Measurements from ENCODE around the gene FBXL19. TPM values are rescaled to one million over a fixed set of nuclear protein-coding genes. Genes with fewer than 3 reads are reported as not detected.

The FBXL19 gene
- polyA plus RNA-seq, 1 experiment: 7.6 TPM

GRCh38 chr16:30956601-30957455 lies 33.5 kb downstream of the FBXL19 start:
- CTCF ChIA-PET: interaction anchor here (1.1 kb wide), 1 partner anchor 117 kb away, joined by 3 read pairs; the partner anchor contains the start of genes ZNF646 and ZNF668
- Histone ChIP-seq H3K27me3 (ENCODE audit: control insufficient read depth, insufficient read depth, low read length) (no peaks in the 10 kb centered on the region), H3K36me3 (ENCODE audit: control insufficient read depth, insufficient read depth, low read length) (peaks cover 13% of the 10 kb centered on the region), H3K4me3 (ENCODE audit: low read depth, low read length) (peak overlapping the region; percentile 84)
- DNase-seq (ENCODE audit: low read depth): no peak
- POLR2A ChIA-PET: no interaction called here
- peak; percentile 59 for TF ChIP-seq CTCF (IDR thresholded peaks at IDR 0.05; ENCODE audit: insufficient read depth, low read depth, low read length)

GRCh38 chr16:30957456-30958174 lies 34.2 kb downstream of the FBXL19 start, which contains the start of gene SETD1A:
TSS of gene SETD1A (plus strand) at chr16:30957754. CDS start at chr16:30958732, 978 bp downstream.
- peaks cover 16% of the 10 kb centered on the region for H3K36me3 ChIP-seq (ENCODE audit: control insufficient read depth, insufficient read depth, low read length)
- no peak for TF ChIP-seq CTCF (IDR thresholded peaks at IDR 0.05; ENCODE audit: insufficient read depth, low read depth, low read length)
- H3K4me3 ChIP-seq (ENCODE audit: low read depth, low read length): peak within 1 kb of the TSS; percentile 84
- DNase-seq (ENCODE audit: low read depth): no peak
- POLR2A ChIA-PET: no interaction called here
- H3K27me3 ChIP-seq (ENCODE audit: control insufficient read depth, insufficient read depth, low read length): no peaks in the 10 kb centered on the region
- CTCF ChIA-PET: interaction anchor here (1.1 kb wide), 1 partner anchor 117 kb away, joined by 3 read pairs; the partner anchor contains the start of genes ZNF646 and ZNF668

GRCh38 chr16:30958175-30959079 lies 35.1 kb downstream of the FBXL19 start:
- peak overlapping the region; percentile 84 for H3K4me3 ChIP-seq (ENCODE audit: low read depth, low read length)
- peaks cover 15% of the 10 kb centered on the region for H3K36me3 ChIP-seq (ENCODE audit: control insufficient read depth, insufficient read depth, low read length)
- ChIA-PET POLR2A (no interaction called here), CTCF (interaction anchor here (0.8 to 1.3 kb wide), 3 partner anchors 26 to 116 kb away, joined by 3 to 4 read pairs (median 3); partner anchors contain the start of genes HSD3B7, ZNF646 and ZNF668)
- no peak for DNase-seq (ENCODE audit: low read depth)
- H3K27me3 ChIP-seq (ENCODE audit: control insufficient read depth, insufficient read depth, low read length): no peaks in the 10 kb centered on the region
- TF ChIP-seq CTCF (IDR thresholded peaks at IDR 0.05; ENCODE audit: insufficient read depth, low read depth, low read length): no peak

GRCh38 chr16:30961384-30961783 lies 38.0 kb downstream of the FBXL19 start:
- Histone ChIP-seq H3K36me3 (ENCODE audit: control insufficient read depth, insufficient read depth, low read length) (peaks cover 33% of the 10 kb centered on the region), H3K27me3 (ENCODE audit: control insufficient read depth, insufficient read depth, low read length) (no peaks in the 10 kb centered on the region), H3K4me3 (ENCODE audit: low read depth, low read length) (no peak overlapping the region)
- POLR2A ChIA-PET: no interaction called here
- no peak for TF ChIP-seq CTCF (IDR thresholded peaks at IDR 0.05; ENCODE audit: insufficient read depth, low read depth, low read length)
- CTCF ChIA-PET: interaction anchor here (0.8 to 2.0 kb wide), 3 partner anchors 20 to 48 kb away, joined by 3 to 6 read pairs (median 5); partner anchors contain the start of gene HSD3B7
- DNase-seq (ENCODE audit: low read depth): no peak
